DND-41 (cell line): ENCODE measurements around the gene TSPAN1.

Source experiments
- ATAC-seq: fragments of 200-7000 bp; cut with Tn5 transposase; 3 replicates; pipeline ENCODE4 v1.9.1; 2021; ENCODE audit warnings: low read depth; ENCODE audit not compliant: insufficient read depth
- DNase-seq: peaks from one replicate; pipeline ENCODE4 v3.0.0-alpha.2; 2020
- H2AFZ ChIP-seq: 2 replicates; pipeline ENCODE4 v1.6.0; 2012; ENCODE audit warnings: low read depth, low read length
- H3K27ac ChIP-seq: 2 replicates; pipeline ENCODE4 v1.5.1; 2012; ENCODE audit warnings: low read length, inconsistent platforms
- H3K27me3 ChIP-seq: fragments of 200-600 bp; sonication (generic); 2 replicates; pipeline ENCODE4 v1.6.0; 2012; ENCODE audit warnings: low read length, mild to moderate bottlenecking, inconsistent platforms; ENCODE audit not compliant: insufficient read depth, poor library complexity
- H3K36me3 ChIP-seq: 2 replicates; pipeline ENCODE4 v1.5.1; 2012; ENCODE audit warnings: low read length, inconsistent platforms; ENCODE audit not compliant: insufficient read depth
- H3K4me1 ChIP-seq: 2 replicates; pipeline ENCODE4 v1.5.1; 2012; ENCODE audit warnings: mild to moderate bottlenecking, low read length; ENCODE audit not compliant: insufficient read depth
- H3K4me2 ChIP-seq: 2 replicates; pipeline ENCODE4 v1.6.0; 2012; ENCODE audit warnings: mild to moderate bottlenecking, moderate library complexity, low read length, inconsistent platforms; ENCODE audit not compliant: insufficient read depth
- H3K4me3 ChIP-seq, 2 experiments: fragments of 200-600 bp in 1 of 2; shearing (Covaris generic) in 1 of 2; 2 replicates each; pipeline ENCODE4 v1.5.1; 2012 to 2016; ENCODE audit warnings: inconsistent platforms in 2 of 2, low read length in 2 of 2, mild to moderate bottlenecking in 2 of 2, low read depth in 1 of 2, moderate library complexity in 1 of 2
- H3K79me2 ChIP-seq: 2 replicates; pipeline ENCODE4 v1.6.0; 2012; ENCODE audit warnings: low read length, inconsistent platforms; ENCODE audit not compliant: insufficient read depth
- H3K9ac ChIP-seq: 2 replicates; pipeline ENCODE4 v1.6.0; 2012; ENCODE audit warnings: low read depth, mild to moderate bottlenecking, inconsistent platforms, low read length, moderate library complexity
- H3K9me3 ChIP-seq: 2 replicates; pipeline ENCODE4 v1.5.1; 2012; ENCODE audit warnings: low read length, moderate library complexity, mild to moderate bottlenecking, inconsistent platforms; ENCODE audit not compliant: insufficient read depth, severe bottlenecking
- H4K20me1 ChIP-seq: 2 replicates; pipeline ENCODE4 v1.6.0; 2012; ENCODE audit warnings: low read length; ENCODE audit not compliant: insufficient read depth
- EZH2 ChIP-seq: IDR thresholded peaks from 3 replicates; pipeline ENCODE4 v1.6.1; 2012; ENCODE audit warnings: borderline replicate concordance, low read depth, mild to moderate bottlenecking, moderate library complexity, low read length, inconsistent platforms; ENCODE audit not compliant: severe bottlenecking
- TF ChIP-seq, protein P1 (sequence below): IDR thresholded peaks from 2 replicates; pipeline ENCODE4 v1.5.1; 2012; ENCODE audit warnings: borderline replicate concordance, low read length, moderate library complexity, mild to moderate bottlenecking; ENCODE audit not compliant: poor library complexity, severe bottlenecking; ENCODE audit errors: extremely low read depth

TSPAN1 gene

DNA sequence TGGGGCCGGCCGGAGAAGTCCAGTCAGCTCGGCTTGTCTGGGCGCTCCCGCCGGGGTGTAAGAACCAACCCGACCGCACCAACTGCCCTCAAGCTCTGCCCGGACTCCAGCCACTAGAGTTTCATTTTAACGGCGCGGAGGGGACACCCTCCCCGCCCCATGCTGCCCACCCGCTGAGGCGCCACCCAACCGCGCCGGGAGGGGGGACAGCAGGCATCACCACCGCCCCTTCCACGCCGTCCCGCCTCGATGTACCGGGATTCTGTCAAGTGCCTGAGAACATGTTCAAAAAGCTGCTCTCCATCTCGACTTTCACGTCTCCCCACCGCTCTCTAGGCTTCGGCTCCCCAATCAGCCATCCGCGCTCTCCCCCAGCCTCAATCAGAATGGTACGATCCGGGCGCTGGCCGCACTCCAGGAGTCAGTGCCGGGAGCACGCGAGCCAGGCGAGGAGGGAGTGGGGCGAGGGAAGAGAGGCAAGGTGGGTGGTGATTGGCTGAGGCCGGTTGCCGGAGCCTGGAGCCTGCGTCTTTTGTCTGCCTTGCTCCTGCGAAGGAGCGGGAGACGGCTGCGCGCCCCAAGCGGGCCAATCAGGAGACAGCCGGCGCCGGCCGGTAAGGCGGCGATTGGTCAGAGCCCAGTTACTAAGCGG is 42.2 kb upstream of the TSPAN1 start, which contains the start of gene PIK3R3:
TSS of gene PIK3R3 (minus strand) at position 101 of the 652 bp plus-strand sequence. CDS start 677 bp downstream, outside the sequence.
- no peaks in the 10 kb centered on the region for H3K27me3 ChIP-seq
- peak within 1 kb of the TSS; percentile 80 to 81 for H3K4me3 ChIP-seq
- H3K36me3 ChIP-seq: no peaks in the 10 kb centered on the region
- TF ChIP-seq EZH2: no peak
- TF ChIP-seq, protein P1, sequence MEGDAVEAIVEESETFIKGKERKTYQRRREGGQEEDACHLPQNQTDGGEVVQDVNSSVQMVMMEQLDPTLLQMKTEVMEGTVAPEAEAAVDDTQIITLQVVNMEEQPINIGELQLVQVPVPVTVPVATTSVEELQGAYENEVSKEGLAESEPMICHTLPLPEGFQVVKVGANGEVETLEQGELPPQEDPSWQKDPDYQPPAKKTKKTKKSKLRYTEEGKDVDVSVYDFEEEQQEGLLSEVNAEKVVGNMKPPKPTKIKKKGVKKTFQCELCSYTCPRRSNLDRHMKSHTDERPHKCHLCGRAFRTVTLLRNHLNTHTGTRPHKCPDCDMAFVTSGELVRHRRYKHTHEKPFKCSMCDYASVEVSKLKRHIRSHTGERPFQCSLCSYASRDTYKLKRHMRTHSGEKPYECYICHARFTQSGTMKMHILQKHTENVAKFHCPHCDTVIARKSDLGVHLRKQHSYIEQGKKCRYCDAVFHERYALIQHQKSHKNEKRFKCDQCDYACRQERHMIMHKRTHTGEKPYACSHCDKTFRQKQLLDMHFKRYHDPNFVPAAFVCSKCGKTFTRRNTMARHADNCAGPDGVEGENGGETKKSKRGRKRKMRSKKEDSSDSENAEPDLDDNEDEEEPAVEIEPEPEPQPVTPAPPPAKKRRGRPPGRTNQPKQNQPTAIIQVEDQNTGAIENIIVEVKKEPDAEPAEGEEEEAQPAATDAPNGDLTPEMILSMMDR: no peak
- peak within 1 kb of the TSS; percentile 85 for H3K4me2 ChIP-seq
- DNase-seq (peak; percentile 99), ATAC-seq (peak; percentile 95)
- H3K9ac ChIP-seq: peak within 1 kb of the TSS; percentile 67
- H3K79me2 ChIP-seq: peaks cover 54% of the 10 kb centered on the region
- no peaks in the 10 kb centered on the region for H4K20me1 ChIP-seq
- peak within 1 kb of the TSS; percentile 100 for H3K27ac ChIP-seq
- H2AFZ ChIP-seq: peak within 1 kb of the TSS; percentile 97
- H3K4me1 ChIP-seq: peaks cover 41% of the 10 kb centered on the region
- no peaks in the 10 kb centered on the region for H3K9me3 ChIP-seq

DNA sequence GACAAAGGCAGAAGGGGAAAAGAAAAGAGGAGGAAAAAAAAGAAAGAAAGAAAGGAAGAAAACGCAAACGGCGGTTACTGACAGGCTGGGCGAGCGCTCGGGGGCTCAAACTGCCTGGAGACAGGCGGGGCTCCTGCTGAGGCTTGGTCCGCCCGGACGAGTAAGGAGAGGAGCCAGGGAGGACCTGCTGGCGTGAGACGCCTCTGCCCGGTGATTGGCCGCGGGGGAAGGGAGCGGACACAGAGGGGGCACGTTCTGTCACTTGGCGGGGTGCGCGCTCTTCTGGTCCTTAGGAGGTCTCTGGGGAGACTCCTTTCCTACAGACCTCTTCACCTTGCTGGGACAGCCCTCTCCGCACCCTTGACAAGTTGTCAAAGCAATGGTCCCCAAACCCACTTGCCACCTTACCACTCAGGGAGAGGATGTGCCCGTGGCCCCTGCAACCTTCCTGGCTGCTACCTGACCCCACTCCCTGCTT is 41.7 kb upstream of the TSPAN1 start:
- H2AFZ ChIP-seq: peak overlapping the region; percentile 90
- no peaks in the 10 kb centered on the region for H4K20me1 ChIP-seq
- H3K9me3 ChIP-seq: no peaks in the 10 kb centered on the region
- ATAC-seq (peak; percentile 58), DNase-seq (no peak)
- peak overlapping the region; percentile 85 for H3K4me2 ChIP-seq
- H3K36me3 ChIP-seq: no peaks in the 10 kb centered on the region
- H3K4me1 ChIP-seq: peaks cover 41% of the 10 kb centered on the region
- H3K4me3 ChIP-seq: peak overlapping the region; percentile 45 to 81; a peak in 3 of 4 replicates
- H3K9ac ChIP-seq: peak overlapping the region; percentile 67
- peak overlapping the region; percentile 93 for H3K27ac ChIP-seq
- no peaks in the 10 kb centered on the region for H3K27me3 ChIP-seq
- peaks cover 49% of the 10 kb centered on the region for H3K79me2 ChIP-seq
- TF ChIP-seq, protein P1: no peak
- TF ChIP-seq EZH2: no peak

- peak overlapping the region; percentile 67 for H3K9ac ChIP-seq
- no peak for TF ChIP-seq EZH2
- TF ChIP-seq, protein P1: no peak
- no peaks in the 10 kb centered on the region for H3K27me3 ChIP-seq
- DNase-seq (no peak), ATAC-seq (no peak)
- peak overlapping the region; percentile 93 for H3K27ac ChIP-seq
- H3K4me2 ChIP-seq: peak overlapping the region; percentile 85
- H2AFZ ChIP-seq: peak overlapping the region; percentile 90
- no peaks in the 10 kb centered on the region for H3K36me3 ChIP-seq
- no peaks in the 10 kb centered on the region for H4K20me1 ChIP-seq
- peak overlapping the region; percentile 45 to 81; a peak in 3 of 4 replicates for H3K4me3 ChIP-seq
- H3K79me2 ChIP-seq: peaks cover 42% of the 10 kb centered on the region
- peaks cover 35% of the 10 kb centered on the region for H3K4me1 ChIP-seq
- H3K9me3 ChIP-seq: no peaks in the 10 kb centered on the region
Measured at GRCh38 chr1:46133781-46134350, 41.0 kb upstream of the TSPAN1 start.
